NCI-H1694 treated with DMSO at 0.1 percent for 48 hours (cell line): ENCODE data around the gene PCED1B.

Source experiments
- DNase-seq: peaks from one replicate; lab custom pipeline; 2025; lab: John Stamatoyannopoulos, UW

PCED1B gene

GRCh38 chr12:47231456-47231855 lies 152.0 kb downstream of the PCED1B start:
- DNase-seq, result no peak

GRCh38 chr12:47234576-47235141 lies 155.2 kb downstream of the PCED1B start:
- DNase-seq, result no peak

GRCh38 chr12:47235258-47236040 lies 156.0 kb downstream of the PCED1B start:
- DNase-seq, result no peak

DNA sequence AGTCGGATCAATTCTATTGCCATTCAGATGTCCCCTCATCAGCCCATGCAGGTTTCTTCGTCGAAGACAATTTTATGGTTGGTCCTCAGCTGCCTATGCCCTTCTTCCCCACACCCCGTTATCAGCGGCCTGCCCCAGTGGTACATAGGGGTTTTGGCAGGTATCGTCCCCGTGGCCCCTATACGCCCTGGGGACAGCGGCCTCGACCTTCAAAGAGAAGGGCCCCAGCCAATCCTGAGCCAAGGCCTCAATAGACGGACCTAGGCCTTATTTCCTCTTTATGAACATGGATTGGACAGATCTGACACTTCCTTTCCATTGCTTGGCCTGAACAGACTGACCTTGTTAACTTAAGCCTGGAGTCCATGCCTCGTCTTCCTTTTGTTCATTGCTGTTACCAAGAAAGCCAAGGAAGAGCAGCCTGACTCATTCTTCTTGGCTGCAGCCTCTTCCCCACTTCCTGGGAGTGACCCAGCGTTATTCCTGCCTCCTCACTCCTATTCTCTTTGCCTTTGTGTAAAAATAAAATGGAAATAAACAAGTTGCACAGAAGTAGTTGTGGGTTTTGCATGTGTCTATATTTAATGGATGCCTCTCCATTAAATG lies 156.8 kb downstream of the PCED1B start:
- DNase-seq, result no peak

GRCh38 chr12:47237751-47238211 lies 158.4 kb downstream of the PCED1B start:
- no peak for DNase-seq

GRCh38 chr12:47238669-47239114 lies 159.3 kb downstream of the PCED1B start:
- DNase-seq, result no peak

- DNase-seq, result no peak
Observed at GRCh38 chr12:47242426-47242825, 163.0 kb downstream of the PCED1B start.

DNA sequence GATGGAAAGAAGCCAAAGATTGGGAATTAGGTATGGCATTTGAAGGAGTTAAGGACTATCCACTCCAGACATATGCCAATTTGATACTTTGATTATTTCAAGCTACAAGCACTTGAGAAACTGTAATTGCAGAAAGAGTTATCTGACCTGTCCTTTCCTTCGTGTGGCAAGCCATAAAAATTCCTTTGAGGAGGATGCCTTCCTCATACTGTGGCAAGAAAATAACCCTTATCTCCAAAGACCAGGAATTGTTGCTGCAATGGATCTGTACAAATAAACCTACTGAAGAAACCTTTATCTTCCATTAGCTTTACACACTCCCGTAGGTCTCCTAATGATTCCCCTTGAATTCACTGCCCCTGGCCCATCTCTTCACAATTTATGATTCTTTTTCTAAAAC lies 165.4 kb downstream of the PCED1B start:
- DNase-seq, result no peak

DNA sequence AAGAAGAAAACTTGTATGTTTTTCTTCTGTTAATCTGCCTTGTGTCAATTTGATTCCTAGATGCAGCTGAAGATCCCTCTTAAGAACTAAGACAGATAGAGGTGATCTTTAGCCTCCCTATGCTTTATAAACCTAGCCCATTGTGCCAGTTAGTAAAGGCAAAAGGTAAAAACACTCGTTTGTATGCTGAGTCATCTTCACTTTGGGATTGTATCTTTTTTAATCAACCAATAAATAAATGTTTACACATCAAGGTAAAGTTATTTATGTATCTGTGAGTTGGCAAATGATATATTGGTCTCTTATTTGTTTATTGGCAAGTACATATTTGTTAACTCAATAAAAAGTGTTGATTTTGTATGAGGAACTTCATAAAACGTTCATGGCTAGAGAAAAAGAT lies 166.2 kb downstream of the PCED1B start:
- DNase-seq, result no peak

GRCh38 chr12:47247418-47247817 lies 168.0 kb downstream of the PCED1B start:
- no peak for DNase-seq

GRCh38 chr12:47249082-47249481 lies 169.7 kb downstream of the PCED1B start:
- DNase-seq, result no peak

- DNase-seq, result no peak
Observed at GRCh38 chr12:47249719-47250357, 170.4 kb downstream of the PCED1B start.

- no peak for DNase-seq
Observed at GRCh38 chr12:47251919-47252318, 172.5 kb downstream of the PCED1B start.

GRCh38 chr12:47264951-47265350 lies 185.5 kb downstream of the PCED1B start:
- no peak for DNase-seq

DNA sequence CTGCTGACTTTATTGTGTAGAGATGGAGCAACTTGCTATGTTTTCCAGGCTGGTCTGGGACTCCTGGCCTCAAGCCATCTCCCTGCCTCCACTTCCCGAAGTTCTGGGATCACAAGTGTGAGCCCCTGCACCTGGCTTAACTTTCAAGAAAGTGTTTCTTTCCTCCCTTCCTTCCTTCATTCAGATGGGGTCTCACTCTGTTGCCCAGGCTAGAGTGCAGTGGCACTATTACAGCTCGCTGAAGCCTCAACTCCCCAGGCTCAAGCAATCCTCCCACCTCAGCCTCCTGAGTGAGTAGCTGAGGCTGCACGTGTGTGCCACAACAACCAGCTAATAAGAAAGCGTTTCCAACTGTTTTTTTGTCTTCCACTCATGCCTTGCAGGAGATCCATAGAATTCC lies 186.0 kb downstream of the PCED1B start:
- DNase-seq, result no peak

DNA sequence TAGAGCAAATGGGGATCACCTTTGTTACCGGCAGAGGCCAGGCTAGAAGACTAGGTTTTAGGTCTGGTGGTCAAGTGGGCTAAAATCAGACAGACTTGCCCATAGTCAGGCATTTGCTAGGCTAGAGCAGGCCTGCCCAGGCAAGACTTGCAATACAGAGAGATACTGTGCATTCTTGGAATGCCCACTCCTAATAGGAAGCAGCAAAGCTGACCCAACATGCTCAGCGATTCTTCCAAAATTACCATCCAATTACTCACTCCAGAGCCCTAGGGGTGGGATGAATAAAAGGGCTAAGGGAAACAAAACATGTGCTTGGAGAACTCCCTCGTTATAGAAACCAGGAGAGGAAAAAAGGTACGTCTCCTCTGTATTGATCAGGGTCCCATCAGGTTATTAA lies 188.2 kb downstream of the PCED1B start:
- no peak for DNase-seq

DNA sequence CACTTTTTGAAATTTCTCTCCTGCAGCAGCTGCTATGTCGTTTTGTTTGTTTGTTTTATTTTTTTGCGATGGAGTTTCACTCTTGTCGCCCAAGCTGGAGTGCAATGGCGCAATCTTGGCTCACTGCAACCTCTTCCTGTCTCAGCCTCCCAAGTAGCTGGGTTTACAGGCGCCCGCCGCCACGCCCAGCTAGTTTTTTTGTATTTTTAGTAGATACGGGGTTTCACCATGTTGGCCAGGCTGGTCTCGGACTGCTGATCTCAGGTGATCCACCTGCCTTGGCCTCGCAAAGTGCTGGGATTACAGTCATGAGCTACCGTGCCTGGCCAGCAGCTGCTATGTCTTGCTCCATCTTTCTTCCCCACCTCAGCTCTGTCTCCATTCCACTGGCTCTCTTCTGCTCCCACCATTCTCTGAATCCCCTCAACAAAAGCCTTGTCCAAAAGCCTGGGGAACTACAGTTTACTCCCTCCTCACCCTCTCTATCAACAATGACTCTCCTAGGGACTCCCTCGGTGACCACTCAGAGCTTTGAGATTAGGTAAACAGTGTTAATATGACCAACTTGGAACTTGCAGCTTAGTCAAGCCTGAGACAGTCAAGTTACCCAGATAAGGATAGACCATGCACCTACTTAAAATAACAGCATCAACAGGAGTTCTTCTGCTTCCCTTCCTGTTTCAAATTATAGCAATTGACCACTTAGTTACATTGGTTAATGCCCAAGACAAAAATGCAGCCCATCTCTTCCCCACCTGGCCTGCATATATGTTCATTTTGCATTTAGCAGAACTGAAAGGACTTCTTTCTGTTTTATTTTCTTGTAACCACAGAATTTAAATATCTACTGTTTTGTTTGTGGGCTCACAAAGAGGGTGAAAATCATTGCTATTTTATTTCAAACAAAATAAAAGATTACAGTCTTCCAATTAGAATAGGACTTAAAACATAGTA lies 189.4 kb downstream of the PCED1B start:
- no peak for DNase-seq

DNA sequence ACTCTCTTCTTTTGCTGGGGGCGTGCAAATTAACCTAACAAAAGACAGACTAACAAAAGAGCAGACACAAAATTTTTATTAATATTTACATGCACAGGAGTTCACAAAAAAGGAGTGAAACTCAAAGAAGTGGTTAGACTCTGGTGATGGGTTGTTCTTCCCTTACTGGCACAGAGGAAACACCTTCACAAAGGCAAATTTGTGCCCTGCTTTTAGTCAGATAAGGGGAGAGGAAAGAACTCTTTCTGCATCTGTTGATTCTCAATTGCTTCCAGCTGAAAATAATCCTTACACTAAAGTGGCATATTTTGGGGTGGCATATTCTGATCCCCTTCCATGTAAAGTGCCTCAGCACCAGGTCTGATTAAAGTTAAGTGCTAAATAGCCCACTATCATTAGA lies 190.5 kb downstream of the PCED1B start:
- DNase-seq, result no peak

DNA sequence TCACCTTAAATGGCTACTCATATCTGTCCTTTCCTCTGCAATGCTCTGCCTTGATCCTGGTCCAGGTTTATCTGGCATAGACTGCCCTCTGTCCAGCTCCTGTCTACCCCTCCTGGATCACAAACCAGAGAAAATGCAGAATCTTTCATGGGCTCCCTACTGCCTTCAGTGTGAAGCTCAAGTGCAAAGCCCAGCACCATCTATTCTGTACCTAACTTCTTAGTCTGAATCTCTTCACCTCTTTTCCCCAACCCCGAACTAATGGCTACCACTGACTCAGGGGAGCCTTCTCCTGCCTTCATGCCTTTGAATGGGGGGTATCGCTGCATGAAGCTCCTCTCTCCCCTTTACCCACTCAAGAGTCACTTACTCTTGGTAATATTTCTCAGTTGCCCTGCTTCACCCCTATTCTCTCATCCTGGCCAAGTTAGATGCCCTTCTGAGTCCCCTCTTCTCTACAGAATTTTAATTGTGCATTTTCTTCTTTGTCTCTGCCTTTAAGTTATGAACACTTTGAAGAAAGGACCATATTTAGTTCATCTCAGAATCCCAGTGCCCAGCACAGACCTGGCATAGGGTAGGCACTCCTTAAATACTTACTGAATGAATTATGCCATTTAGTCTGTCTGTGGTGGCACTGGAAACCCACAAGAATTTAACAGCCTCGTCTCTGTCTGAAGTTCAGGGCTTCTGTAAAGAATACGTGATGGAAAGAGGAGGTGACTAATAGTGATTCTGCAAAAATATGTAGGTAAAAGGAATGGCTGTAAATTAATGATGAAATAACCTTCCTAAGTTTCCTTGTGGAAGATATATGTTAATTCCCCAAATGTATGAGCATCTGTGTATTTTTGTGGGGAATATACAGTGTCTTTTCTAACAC lies 191.6 kb downstream of the PCED1B start:
- DNase-seq, result no peak

- DNase-seq, result no peak
Observed at GRCh38 chr12:47271800-47272239, 192.4 kb downstream of the PCED1B start.
